ENCODE measurements around the gene PWP1. TPM values are rescaled to one million over a fixed set of nuclear protein-coding genes. Genes with fewer than 3 reads are reported as not detected.

Gene PWP1
- total and polyA plus RNA-seq, 10 of the 15 experiments (the other 5 are each of a cell fraction or from before 2014, with no cell fraction given): 42.4 to 283 (median 84.6) TPM

GRCh38 chr12:107760809-107761501 lies 75.4 kb downstream of the PWP1 start, which contains the start of gene PRDM4 (continued):
- TF ChIP-seq CUX1 (IDR thresholded peaks at IDR 0.05; ENCODE audit: insufficient replicate concordance, low read depth, low read length) (peak; percentile 83), BCL3 (IDR thresholded peaks at IDR 0.05; ENCODE audit: borderline replicate concordance, insufficient read depth, low read depth, low read length, poor library complexity, severe bottlenecking) (peak; percentile 9), TCF3 (IDR thresholded peaks at IDR 0.05; ENCODE audit: borderline replicate concordance, insufficient read depth, low read depth, low read length) (0 out of 2 replicates have a peak, but pooled peaks have one; percentile 31), CREB1 (IDR thresholded peaks at IDR 0.05; ENCODE audit: low read depth) (peak; percentile 67; the same call in 1 of the 2 replicates), PBX3 (IDR thresholded peaks at IDR 0.05; ENCODE audit: insufficient replicate concordance, low read depth, low read length) (no peak), NR2C1 (IDR thresholded peaks at IDR 0.05) (peak; percentile 43), ASH2L (IDR thresholded peaks at IDR 0.05; ENCODE audit: borderline replicate concordance, low read depth) (no peak), PML (IDR thresholded peaks at IDR 0.05; ENCODE audit: low read length) (no peak; the same call in 1 of the 2 replicates), RELA (IDR thresholded peaks at IDR 0.05; ENCODE audit: borderline replicate concordance, partially characterized antibody) (peak; percentile 88), TAF1 (IDR thresholded peaks at IDR 0.05; ENCODE audit: borderline replicate concordance, low read depth, low read length) (peak; percentile 38; the same call in 1 of the 2 replicates), CREM (IDR thresholded peaks at IDR 0.05; ENCODE audit: low read depth) (peak; percentile 73; the same call in 1 of the 2 replicates), RAD21 (IDR thresholded peaks at IDR 0.05; ENCODE audit: insufficient read depth, low read depth, low read length) (peak; percentile 91), RUNX3 (IDR thresholded peaks at IDR 0.05; ENCODE audit: low read length) (peak; percentile 31), DPF2 (IDR thresholded peaks at IDR 0.05) (peak; percentile 51), MYB (IDR thresholded peaks at IDR 0.05; ENCODE audit: borderline replicate concordance, low read depth, low read length) (no peak), MXI1 (IDR thresholded peaks at IDR 0.05; ENCODE audit: low read depth, low read length) (peak; percentile 82), MTA3 (IDR thresholded peaks at IDR 0.05; ENCODE audit: borderline replicate concordance, low read length) (no peak), RELB (IDR thresholded peaks at IDR 0.05; ENCODE audit: low read depth) (peak; percentile 42; the same call in 1 of the 2 replicates), HCFC1 (IDR thresholded peaks at IDR 0.05; ENCODE audit: low read length) (peak; percentile 60; the same call in 1 of the 2 replicates)

Data from GM12878 (cell line).